Aorta (tissue), 5 donors: ENCODE data around the gene SLC24A3. TPM values are rescaled to one million over a fixed set of nuclear protein-coding genes. Genes with fewer than 3 reads are reported as not detected.

Source experiments
- ATAC-seq: fragments of 200-7000 bp; cut with Tn5 transposase; one replicate; pipeline ENCODE4 v1.9.1; 2022; ENCODE audit warnings: moderate library complexity; ENCODE audit not compliant: low FRiP score
- DNase-seq, 2 donors: peaks; one replicate each; pipeline ENCODE4 v3.0.0-alpha.2; 2020
- H3K27ac ChIP-seq, 2 donors: one replicate each; pipeline ENCODE4 v1.5.1; 2013; ENCODE audit warnings: low read length in 2 of 2, mild to moderate bottlenecking in 2 of 2, moderate library complexity in 2 of 2, control low read depth in 1 of 2, inconsistent platforms in 1 of 2, low read depth in 1 of 2
- H3K27me3 ChIP-seq, 2 donors: one replicate each; pipeline ENCODE4 v1.6.1; 2013; ENCODE audit warnings: control low read depth in 1 of 2, low read length in 1 of 2, mild to moderate bottlenecking in 1 of 2, moderate library complexity in 1 of 2; ENCODE audit not compliant: insufficient read depth in 2 of 2, control insufficient read depth in 1 of 2
- H3K36me3 ChIP-seq, 2 donors: one replicate each; pipeline ENCODE4 v1.6.1; 2013; ENCODE audit warnings: control low read depth in 1 of 2, low read length in 1 of 2, mild to moderate bottlenecking in 1 of 2; ENCODE audit not compliant: insufficient read depth in 2 of 2, control insufficient read depth in 1 of 2
- H3K4me1 ChIP-seq, 2 donors: one replicate each; pipeline ENCODE4 v1.6.1; 2013; ENCODE audit warnings: low read length in 2 of 2, control low read depth in 1 of 2, mild to moderate bottlenecking in 1 of 2, moderate library complexity in 1 of 2; ENCODE audit not compliant: insufficient read depth in 2 of 2, control insufficient read depth in 1 of 2
- H3K4me3 ChIP-seq, 2 donors: one replicate each; pipeline ENCODE4 v1.5.1; 2013; ENCODE audit warnings: low read length in 2 of 2, control low read depth in 1 of 2, mild to moderate bottlenecking in 1 of 2
- H3K9me3 ChIP-seq: one replicate; pipeline ENCODE4 v1.6.1; 2013; ENCODE audit warnings: mild to moderate bottlenecking, low read length; ENCODE audit not compliant: control insufficient read depth
- WGBS, 2 donors: extraction: QIAGEN DNeasy Blood & Tissue Kit; methylation state at CpG; one replicate each; pipeline ENCODE4 v1.1.7; 2013; 5-methylcytosine and 5-hydroxymethylcytosine counted together
- intact Hi-C, 2 donors: fragments of 100-400 bp; cut with DNase I; formaldehyde crosslinking; loops; one replicate each; pipeline versions ENCODE4 v1.14.2 to v1.15.0; 2022
- polyA plus RNA-seq, 2 donors: library from polyadenylated mRNA; stranded (reverse); fragments of 200-250 nt; gene quantifications; one replicate each; pipeline ENCODE4 v1.2.3, GENCODE V29; 2013
- total RNA-seq, 2 donors: library from RNA; stranded (reverse); fragmentation: NEBNext Ultra II Directional; extraction: Animal tissue kit (Norgen Biotek cat#: 25700); gene quantifications; one replicate each; pipeline ENCODE4 v1.2.1, GENCODE V29; 2021
- donor health status: healthy with polysubstance abuse.
- donor health status: Bipolar disorder and iron deficiency.
- donor health status: DM: no; HTN: no; CAD: no.
- donor health status: DM: no; HTN: no; CAD: no.
- donor health status: DM: yes; HTN: yes; CAD: no.

SLC24A3 gene
- total and polyA plus RNA-seq, 4 donors = 8.8 to 24.9 (median 19.1) TPM

DNA sequence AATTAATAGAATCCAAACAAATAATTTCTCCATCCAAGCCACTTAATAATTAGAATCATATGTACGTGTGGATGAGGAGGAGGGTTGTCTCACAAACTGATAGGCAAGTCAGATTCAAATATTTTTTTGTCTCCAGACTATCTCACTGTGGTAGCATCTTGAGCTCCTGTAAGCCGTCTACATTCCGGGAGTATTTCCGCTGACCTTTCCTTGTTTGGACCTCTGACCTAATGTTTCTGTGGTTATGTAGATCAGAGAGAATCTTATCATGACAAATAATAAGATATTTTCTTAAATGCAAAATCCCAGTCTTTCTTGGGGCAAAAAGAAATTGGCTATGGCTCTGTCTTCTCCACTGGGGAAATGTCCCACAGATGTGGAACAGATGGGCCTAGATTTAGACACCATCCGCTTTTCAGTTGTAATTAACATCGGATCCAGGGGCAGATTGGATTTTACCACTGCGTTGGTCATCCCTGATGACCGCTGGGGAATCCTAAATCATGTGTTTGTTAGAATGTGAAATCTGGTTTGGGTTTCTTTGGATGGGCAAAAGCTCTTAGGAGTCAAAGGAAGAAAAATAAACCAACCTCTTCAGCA lies 348.5 kb downstream of the SLC24A3 start:
- ATAC-seq = no peak
- Histone ChIP-seq H3K4me3 (no peak overlapping the region), H3K4me1 (peaks cover 0 to 2% of the 10 kb centered on the region in 2 donors), H3K27me3 (no peaks in the 10 kb centered on the region), H3K36me3 (peaks cover 0 to 2% of the 10 kb centered on the region in 2 donors), H3K27ac (no peak overlapping the region), H3K9me3 (no peaks in the 10 kb centered on the region)
- intact Hi-C loops = no loop called here
- DNase-seq = no peak
- 81 to 83% methylated on average over 8 of the region's 8 CpGs for WGBS, 2 donors

DNA sequence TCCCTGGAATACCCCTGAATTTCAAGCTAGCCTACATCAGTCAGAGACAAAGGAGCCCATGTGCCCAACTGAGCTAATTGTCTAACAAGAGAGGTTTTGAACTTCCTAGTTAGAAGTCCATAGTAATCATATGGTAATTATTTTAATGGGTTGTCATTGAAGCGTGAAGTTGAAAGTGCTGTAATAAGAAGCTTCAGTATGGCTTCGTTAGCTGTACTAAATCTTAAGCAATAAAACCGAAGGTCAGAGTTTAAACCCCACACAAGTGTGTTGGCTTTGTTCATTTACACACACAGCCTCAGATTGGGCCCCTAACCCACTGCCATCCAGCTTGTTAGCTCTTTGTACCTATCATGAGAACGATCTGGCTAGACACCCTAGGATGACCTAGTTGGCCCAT lies 350.0 kb downstream of the SLC24A3 start:
- Histone ChIP-seq H3K36me3 (peaks cover 0 to 2% of the 10 kb centered on the region in 2 donors), H3K4me1 (no peaks in the 10 kb centered on the region), H3K4me3 (no peak overlapping the region), H3K9me3 (no peaks in the 10 kb centered on the region), H3K27me3 (no peaks in the 10 kb centered on the region), H3K27ac (no peak overlapping the region)
- no peak for ATAC-seq
- intact Hi-C loops = no loop called here
- 93 to 94% methylated on average over 4 of the region's 4 CpGs for WGBS, 2 donors
- no peak for DNase-seq

DNA sequence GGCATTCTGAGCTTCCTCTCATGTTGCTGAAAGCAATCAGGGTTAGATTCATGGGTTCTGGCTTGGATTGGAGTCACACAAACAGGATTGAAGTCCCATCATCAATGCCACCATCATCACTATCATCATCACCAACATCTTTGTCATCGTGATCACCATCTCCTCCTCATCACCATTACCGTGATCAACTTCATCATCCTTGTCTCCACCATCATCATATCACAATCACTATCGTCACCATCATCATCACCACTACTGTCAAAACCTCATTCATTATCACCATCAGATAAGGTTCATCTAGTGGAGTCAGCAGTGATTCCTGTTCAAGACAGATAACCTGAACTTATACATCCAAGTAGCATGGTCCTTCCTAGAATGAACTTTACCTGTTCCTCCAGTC lies 351.8 kb downstream of the SLC24A3 start:
- ATAC-seq (no peak), DNase-seq (no peak)
- 97 to 99% methylated on average over 3 of the region's 3 CpGs for WGBS, 2 donors
- no peak overlapping the region for H3K27ac ChIP-seq
- intact Hi-C loops = no loop called here
- no peak overlapping the region for H3K4me3 ChIP-seq
- H3K36me3 ChIP-seq = peaks cover 0 to 2% of the 10 kb centered on the region in 2 donors
- no peaks in the 10 kb centered on the region for H3K27me3 ChIP-seq
- H3K4me1 ChIP-seq = no peaks in the 10 kb centered on the region
- no peaks in the 10 kb centered on the region for H3K9me3 ChIP-seq

DNA sequence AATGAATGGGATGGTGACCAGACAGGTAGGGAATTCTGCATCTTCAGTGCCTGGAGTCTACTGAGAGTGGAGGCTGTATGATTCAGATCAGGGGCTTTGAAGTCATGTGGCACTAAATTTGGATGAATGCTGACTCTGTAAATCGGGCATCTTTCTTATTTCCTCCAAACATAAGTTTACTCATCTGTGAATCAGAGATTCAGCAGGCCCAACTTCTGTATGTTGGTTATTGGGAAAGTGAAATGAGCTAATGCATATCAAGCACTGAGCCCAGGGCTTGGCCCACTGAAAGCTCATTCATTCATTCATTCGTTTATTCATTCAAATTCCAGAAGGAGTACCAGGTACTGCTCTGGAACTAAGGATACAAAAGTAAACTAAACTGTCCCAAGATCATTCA lies 353.3 kb downstream of the SLC24A3 start:
- no peaks in the 10 kb centered on the region for H3K4me1 ChIP-seq
- DNase-seq = no peak
- no peak overlapping the region for H3K27ac ChIP-seq
- no peaks in the 10 kb centered on the region for H3K36me3 ChIP-seq
- no peaks in the 10 kb centered on the region for H3K9me3 ChIP-seq
- H3K4me3 ChIP-seq = no peak overlapping the region
- no peaks in the 10 kb centered on the region for H3K27me3 ChIP-seq
- intact Hi-C loops = no loop called here
- no peak for ATAC-seq
- 74 to 87% methylated on average over 2 of the region's 2 CpGs for WGBS, 2 donors

DNA sequence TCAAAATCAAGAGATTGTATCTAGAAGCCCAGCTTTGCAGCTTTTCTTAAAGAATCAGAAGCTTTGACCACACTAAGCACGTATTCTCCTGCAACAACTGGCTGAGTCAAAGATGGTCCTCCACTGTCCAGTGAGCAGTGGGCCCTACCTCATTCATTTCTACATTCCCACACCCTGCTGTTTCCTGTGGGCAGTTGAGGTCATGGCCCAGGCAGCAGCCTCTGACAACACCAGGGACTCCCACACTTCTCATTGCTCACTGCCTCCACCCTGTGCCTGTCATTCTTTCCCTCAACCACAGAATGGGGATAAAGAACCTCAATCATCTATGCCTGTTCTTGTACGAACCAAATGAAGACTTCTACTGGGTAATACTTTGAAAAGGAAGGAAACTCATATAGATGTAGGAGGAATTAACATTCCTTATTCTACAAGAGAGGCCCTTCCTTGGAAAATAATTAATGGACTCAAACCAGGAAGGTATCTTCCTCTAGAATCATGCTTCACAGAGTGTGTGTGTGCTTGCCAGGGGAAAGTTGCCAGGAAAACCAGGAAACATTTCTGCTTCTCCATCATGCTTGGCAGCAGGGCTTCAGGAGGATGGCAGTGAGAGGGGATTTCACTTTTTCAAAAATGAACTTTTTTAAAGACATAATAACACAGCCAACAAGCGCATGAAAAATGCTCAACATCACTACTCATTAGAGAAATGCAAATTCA lies 353.9 kb downstream of the SLC24A3 start:
- ATAC-seq (no peak), DNase-seq (no peak)
- Histone ChIP-seq H3K9me3 (no peaks in the 10 kb centered on the region), H3K27me3 (no peaks in the 10 kb centered on the region), H3K27ac (no peak overlapping the region), H3K4me1 (no peaks in the 10 kb centered on the region), H3K36me3 (no peaks in the 10 kb centered on the region), H3K4me3 (no peak overlapping the region)
- intact Hi-C loops = no loop called here
- WGBS, 2 donors = 31 to 38% methylated on average over 3 of the region's 3 CpGs

DNA sequence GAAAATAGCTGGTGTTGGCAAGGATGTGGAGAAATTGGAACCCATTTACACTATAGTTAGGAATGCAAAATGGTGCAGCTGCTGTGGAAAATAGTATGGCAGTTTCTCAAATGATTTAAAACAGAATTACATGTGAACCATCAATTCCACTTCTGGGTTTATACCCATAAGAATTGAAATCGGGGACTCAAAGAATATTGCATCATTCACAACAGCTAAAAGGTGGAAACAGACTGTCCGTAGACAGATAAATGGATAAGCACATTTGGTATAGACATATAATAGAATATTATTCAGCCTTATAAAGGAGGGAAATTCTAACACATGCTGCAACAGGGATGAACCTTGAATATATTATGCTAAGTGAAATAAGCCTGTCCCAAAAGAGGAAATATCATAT lies 355.7 kb downstream of the SLC24A3 start:
- intact Hi-C loops = no loop called here
- H3K27ac ChIP-seq = no peak overlapping the region
- H3K9me3 ChIP-seq = no peaks in the 10 kb centered on the region
- ATAC-seq (no peak), DNase-seq (no peak)
- 96 to 97% methylated on average over 2 of the region's 2 CpGs for WGBS, 2 donors
- no peak overlapping the region for H3K4me3 ChIP-seq
- no peaks in the 10 kb centered on the region for H3K36me3 ChIP-seq
- no peaks in the 10 kb centered on the region for H3K27me3 ChIP-seq
- H3K4me1 ChIP-seq = no peaks in the 10 kb centered on the region

DNA sequence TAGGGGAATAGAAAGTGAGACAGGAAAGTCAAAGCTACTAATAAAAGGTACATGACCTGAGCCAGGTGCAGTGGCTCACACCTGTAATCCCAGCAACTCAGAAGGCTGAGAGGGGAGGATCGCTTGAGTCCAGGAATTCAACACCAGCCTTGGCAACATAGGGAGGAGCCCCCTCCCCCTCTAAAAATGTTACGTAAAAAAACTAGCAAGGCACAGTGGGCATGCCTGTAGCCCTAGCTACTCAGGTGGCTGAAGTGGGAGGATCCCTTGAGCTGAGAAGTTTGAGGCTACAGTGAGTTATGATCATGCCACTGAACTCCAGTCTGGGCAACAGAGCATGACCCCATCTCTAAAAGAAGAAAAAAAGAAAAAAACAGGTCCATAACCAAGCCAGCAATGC lies 359.6 kb downstream of the SLC24A3 start:
- no peak overlapping the region for H3K27ac ChIP-seq

DNA sequence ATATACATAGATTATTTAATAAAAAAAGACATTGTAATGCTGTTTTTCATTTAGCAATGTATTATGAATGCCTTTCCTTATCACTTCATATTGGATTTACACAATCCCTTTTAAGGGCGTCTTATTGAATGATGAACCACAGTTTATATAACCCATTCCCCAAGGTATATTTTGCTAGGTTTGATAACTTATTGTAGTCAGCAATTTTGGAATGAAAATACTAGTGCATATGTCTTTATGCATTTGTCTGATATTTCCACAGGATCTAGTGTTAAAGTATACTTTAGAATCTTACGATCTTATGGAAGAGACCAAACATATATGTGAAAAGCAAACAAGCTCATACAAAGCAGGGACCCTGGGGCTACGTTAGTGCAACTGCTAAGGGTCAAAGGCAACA lies 365.2 kb downstream of the SLC24A3 start:
- 96 to 97% methylated on average over 3 of the region's 3 CpGs for WGBS, 2 donors
- intact Hi-C loops = no loop called here
- Histone ChIP-seq H3K4me1 (no peaks in the 10 kb centered on the region), H3K9me3 (no peaks in the 10 kb centered on the region), H3K27me3 (no peaks in the 10 kb centered on the region), H3K4me3 (no peak overlapping the region), H3K36me3 (no peaks in the 10 kb centered on the region), H3K27ac (no peak overlapping the region)
- DNase-seq (no peak), ATAC-seq (no peak)

More for the DNA sequence above, 359.6 kb downstream of the SLC24A3 start:
- no peaks in the 10 kb centered on the region for H3K9me3 ChIP-seq
- no peaks in the 10 kb centered on the region for H3K27me3 ChIP-seq
- 95 to 96% methylated on average over 2 of the region's 2 CpGs for WGBS, 2 donors
- ATAC-seq (no peak), DNase-seq (no peak)
- intact Hi-C loops = no loop called here
- no peak overlapping the region for H3K4me3 ChIP-seq
- no peaks in the 10 kb centered on the region for H3K36me3 ChIP-seq
- no peaks in the 10 kb centered on the region for H3K4me1 ChIP-seq

DNA sequence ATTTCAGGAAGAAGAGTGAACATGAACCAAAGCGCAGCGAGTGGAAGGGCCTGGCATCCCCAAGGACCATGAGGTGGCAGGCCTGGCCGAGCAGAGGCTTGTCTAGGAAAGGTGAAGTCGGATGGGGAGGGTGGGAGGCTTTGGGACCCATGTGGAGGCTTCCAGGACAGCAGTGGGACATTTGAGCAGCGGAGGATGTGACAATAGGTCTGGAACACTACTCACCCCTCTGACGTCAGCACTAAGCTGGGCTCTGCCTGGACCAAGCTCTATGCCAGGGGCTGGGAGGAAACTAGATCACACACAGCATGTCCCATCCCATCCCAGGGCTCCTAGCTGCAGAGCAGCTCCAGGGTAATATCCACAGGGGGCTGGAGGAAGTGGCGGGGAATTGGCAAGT lies 370.3 kb downstream of the SLC24A3 start:
- intact Hi-C loops = loop anchor here (2.0 to 10.0 kb wide), 3 partner anchors 80 to 678 kb away; no protein-coding TSS in a partner anchor
- ATAC-seq = no peak
- Histone ChIP-seq H3K4me3 (no peak overlapping the region), H3K27me3 (no peaks in the 10 kb centered on the region), H3K36me3 (peaks cover 0 to 3% of the 10 kb centered on the region in 2 donors), H3K27ac (no peak overlapping the region), H3K4me1 (no peaks in the 10 kb centered on the region), H3K9me3 (no peaks in the 10 kb centered on the region)
- DNase-seq = no peak
- WGBS, 2 donors = 91 to 92% methylated on average over 7 of the region's 7 CpGs
